GM18498 (cell line): ENCODE results near the gene PEX14.

Experiments used
- ATAC-seq: cut with Tn5 transposase; IDR thresholded peaks from one replicate; pipeline ENCODE4 v1.9.1; 2021; ENCODE audit warnings: mild to moderate bottlenecking, moderate library complexity; ENCODE audit not compliant: unreplicated experiment

Gene PEX14

GRCh38 chr1:10515976-10516750 is 41.4 kb downstream of the PEX14 start:
- no peak for ATAC-seq

DNA sequence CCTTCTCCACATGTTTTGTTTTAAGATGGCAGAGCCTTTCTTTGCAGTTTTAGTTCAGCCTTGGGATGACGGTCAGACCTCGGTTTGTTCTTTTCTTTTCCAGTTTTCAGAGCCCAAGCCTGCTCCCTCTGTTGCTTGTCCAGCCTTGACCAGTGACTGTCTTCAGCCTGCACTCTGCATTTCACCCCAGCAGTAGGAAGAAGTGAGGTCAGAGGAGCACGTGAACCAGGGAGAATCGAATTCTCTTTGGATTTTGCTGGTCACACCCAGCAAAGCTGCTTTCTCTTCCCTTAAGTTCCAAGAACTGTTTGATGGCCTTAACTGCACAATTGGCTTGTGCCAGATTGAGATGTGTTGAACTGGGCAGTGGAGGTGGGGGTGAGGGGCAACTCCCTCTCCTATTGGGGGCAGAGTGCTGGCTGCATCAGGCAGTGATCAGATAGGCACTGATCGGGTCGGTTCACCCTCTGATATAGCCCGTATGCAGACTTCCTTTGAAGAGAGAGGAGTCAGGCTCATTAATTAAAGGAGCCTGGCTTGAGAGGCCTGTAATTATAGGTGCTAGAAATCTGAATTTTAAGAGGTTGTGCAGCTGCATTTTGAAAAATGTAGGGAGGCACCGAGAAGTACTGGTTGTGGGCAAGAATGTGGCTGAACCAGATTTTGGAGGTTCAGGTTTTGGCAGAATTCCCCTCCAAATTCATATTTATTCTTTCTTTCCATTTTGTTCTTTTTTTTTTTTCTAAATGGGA is 42.4 kb downstream of the PEX14 start:
- no peak for ATAC-seq

GRCh38 chr1:10517677-10517982 is 42.9 kb downstream of the PEX14 start:
- no peak for ATAC-seq

DNA sequence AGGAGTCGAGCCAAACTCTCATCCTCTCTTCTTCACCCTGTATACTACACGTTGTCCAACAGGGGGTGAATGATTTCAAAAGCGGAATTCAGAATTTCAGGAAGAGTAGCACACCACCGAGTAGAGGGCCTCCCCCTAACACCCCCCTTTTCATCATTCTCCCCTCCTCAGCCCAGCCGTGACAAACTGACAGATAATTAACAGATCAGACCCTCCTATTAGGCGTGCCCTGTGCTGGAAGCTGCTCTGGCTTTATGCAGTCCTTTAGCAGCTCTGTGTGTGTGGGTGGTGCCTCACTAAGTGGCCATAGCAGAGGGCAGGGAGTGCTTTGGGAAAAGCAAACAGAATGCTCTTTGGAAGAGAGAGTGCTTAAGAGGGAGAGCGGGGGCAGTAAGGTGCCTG is 44.3 kb downstream of the PEX14 start:
- no peak for ATAC-seq

DNA sequence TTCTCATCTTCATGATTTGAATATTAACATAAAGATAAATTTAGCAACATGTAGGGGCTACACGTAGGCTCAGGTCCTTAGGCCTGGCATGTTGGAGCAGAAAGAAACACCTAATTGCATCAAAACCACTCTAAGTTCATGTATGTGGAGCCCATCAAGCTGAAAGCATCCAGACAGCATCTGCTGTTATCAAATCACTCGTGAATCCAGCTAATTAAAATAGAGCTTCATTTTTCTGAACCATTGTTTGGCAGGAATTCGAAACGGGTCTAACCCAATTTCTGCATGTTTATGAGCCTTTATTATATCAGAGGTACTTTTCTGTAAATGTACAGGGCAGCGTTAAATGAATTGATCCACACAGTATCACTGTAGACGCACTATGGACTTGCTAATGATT is 45.7 kb downstream of the PEX14 start:
- no peak for ATAC-seq

DNA sequence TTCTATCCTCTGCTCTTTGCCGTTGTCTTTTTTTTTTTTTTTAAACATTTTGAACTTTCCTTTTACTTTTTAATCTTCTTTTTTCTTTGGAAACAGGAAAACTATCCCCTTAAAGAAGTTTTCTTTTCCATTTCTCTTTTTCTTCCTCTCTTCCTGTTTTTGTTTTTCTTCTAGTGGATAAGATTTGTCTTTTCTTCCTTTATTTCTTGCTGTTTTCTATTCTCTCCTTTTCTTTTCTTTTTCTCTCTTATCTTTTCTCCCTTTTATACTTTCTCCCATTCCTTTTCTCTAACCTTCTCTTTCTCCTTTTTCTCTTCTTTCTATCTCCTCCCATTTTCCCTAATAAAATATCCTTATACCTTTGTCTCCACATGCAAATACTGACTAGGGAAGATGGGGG is 46.2 kb downstream of the PEX14 start:
- no peak for ATAC-seq

DNA sequence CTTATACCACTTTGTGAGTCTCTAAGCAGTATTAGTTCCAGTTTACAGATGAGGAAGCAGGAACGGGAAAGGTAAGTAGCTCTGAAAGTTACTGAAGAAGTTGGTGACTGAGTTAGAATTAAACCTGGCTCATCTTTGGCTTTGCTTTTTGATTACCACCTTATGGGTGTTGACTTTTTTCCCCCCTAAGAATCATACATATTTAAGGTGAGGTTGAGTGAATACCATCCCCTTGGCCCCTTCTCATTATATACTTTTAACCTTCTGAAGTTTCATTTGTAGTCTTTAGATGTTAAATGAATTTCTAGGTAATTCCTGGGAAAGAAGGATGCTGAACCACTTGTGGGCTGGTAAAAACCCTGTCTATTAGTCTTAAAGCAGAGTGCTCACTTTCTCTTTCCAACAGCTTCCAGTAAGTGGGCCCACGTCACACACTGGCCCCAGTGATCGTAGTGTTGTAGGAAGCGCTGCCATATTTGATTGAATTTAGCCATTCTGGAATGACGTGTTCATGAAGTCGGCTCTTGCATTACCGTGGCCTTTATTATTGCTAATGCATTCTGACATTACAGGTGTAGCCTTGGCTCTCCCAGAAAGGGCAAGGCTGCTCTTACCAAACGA is 46.9 kb downstream of the PEX14 start:
- ATAC-seq, result no peak

DNA sequence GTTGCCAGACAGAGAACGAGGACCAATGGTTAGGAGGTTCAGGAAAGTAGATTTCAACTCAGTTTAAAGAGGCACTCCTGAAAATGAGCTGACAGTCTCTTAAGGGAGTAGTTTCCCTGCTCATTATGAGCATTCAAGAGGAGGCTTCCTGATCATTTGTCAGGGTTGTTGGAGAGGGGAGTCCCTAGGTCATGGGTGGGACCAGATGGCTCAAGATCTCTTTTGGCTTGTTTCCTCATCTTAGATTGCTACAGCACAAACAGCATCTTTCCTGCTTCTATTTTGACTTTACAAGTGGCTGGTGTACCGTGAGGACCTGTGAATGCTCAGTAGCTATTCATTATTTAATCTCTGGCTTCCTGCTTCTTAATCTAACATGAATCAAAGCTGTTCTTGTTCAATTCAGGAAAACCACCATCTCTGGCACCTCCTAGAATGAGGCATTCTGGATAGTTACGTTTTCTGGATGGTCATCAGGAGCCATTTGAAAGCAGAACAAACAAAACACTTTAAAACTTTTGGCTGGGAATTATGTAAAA is 47.6 kb downstream of the PEX14 start:
- ATAC-seq, result no peak

DNA sequence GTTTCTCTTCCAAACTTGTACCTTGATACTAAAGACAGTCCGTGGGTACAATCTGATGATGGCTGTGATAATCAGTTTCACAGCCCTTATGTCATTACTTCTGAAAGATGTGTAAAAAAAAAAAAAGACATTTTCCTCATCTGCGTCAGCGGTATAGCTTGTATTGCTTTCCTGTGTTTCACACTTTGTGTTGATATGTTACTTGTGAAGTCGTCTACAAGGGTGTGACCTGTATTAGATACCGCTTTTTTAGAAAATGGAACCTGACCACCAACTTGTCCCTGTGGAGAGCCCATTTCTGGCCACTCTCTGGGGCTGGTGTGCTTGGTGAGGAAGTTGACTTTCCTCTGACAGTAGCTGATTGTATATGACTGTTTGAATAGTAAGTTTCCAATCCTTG is 50.5 kb downstream of the PEX14 start:
- ATAC-seq, result no peak

- no peak for ATAC-seq
Measured at GRCh38 chr1:10528066-10529014, 53.6 kb downstream of the PEX14 start.

DNA sequence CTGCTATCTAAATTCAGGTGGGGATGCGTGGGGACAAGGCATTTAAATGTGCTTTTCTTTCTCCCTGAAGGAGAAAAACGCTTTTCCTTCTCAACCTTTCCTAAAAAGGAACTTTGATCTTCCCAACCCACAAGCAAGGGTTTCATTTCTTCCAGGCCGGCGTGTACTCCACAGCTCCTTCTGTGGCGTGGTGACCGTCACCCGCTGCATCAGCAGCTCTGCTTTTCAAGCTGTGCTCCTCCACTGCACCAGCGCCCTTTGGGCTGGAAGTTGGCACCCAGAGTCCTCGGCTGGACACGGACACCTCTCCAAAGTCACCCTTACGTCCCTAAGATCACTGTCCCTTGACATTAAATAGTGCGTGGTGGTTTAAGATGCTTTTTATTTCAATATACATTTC is 54.3 kb downstream of the PEX14 start:
- ATAC-seq, result no peak

- ATAC-seq, result no peak
Measured at GRCh38 chr1:10529765-10530164, 55.0 kb downstream of the PEX14 start.

GRCh38 chr1:10530281-10530740 is 55.6 kb downstream of the PEX14 start:
- no peak for ATAC-seq

DNA sequence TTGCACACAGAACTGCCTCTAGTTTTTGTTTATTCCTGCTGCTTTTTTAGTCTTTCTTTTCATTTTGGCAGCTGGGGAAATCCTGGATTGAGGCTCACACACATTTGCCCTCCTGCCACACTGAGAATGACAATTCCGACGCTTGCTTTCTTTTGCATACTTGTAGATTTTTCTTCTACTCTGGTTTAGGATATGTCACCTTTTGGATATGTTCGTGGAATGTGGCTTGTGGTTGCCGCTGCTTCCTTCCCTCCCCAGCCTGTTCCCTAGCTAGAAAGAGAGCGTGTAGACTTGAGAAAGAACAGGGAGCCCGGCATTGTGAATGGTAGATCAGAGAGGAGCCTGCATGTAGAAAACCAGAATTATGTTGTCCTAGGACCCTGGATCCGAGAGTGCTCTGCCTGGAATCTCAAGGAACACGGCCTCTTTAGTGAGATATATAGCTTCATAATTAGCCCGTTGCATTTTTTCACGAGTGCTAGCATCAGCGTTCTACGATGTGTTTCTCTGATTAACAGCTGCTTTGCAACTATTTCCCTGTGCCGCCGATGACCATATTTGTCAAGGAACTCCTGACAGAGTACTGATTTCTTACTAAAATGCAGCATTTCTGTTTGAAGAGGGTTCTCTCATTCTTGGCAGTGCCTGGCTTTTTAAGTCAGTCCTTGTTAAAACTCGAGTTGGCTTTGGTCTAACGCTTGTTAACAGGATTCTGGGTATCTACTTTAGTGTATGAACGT is 56.2 kb downstream of the PEX14 start:
- ATAC-seq, result no peak

- ATAC-seq, result no peak
Measured at GRCh38 chr1:10532362-10532761, 57.6 kb downstream of the PEX14 start.

- ATAC-seq, result no peak
Measured at GRCh38 chr1:10534519-10534918, 59.8 kb downstream of the PEX14 start.

- no peak for ATAC-seq
Measured at GRCh38 chr1:10536133-10536770, 61.5 kb downstream of the PEX14 start.

DNA sequence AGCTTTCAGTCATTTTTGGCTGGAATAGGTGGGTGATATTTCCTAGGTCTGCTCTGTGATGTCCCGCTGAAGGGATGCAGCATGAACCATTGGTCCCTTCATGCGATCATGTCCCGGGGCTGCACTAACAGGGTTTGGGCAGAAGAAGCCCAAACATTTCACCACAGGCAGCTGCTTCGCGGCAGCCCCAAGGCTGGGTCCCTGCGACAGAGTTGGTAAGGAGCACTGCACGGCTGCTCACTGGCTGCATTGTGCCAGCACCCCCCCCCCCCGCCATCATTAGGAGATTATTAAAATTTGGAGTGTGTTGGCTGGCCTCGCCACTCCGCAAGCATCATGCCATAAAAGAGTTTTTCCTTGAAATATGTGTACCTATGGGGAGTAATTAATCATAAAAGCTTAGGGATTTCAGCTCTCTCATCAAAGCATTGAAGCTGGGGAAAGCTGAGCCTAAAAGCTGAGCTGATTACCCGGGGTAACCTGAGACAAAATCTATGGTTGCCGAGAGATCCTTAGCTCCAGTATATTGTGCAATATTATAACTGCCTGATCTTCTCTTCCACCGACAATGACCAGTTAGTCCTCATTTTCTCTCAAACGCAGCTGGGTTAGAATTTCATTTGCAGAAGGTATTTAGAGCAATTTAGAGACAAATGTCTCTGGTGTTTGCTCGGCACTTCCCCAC is 62.5 kb downstream of the PEX14 start:
- ATAC-seq, result no peak
